CD4-positive, alpha-beta memory T cell (primary cell): ENCODE data around the gene KDM4C. TPM values are rescaled to one million over a fixed set of nuclear protein-coding genes. Genes with fewer than 3 reads are reported as not detected.
A peak's percentile ranks its signal among the peaks of the same experiment; 100 is the strongest.
"Not testable (repeated sequence)": the region's sequence is repeated elsewhere in the genome, so short reads cannot be mapped to it uniquely, and the experiment has no call there.

Experiments
- CTCF ChIA-PET: fragments of 350-600 bp; sonication (Branson Sonifier 250); formaldehyde crosslinking; loops from one replicate; lab custom pipeline; 2021; ENCODE audit warnings: inconsistent platforms; ENCODE audit not compliant: partially characterized antibody; lab: Charles Lee
- POLR2A ChIA-PET: fragments of 350-600 bp; sonication (Branson Sonifier 250); formaldehyde crosslinking; loops from one replicate; lab custom pipeline; 2021; ENCODE audit not compliant: partially characterized antibody; lab: Charles Lee
- DNase-seq, 5 donors: peaks; one replicate each; pipeline versions ENCODE4 v3.0.0 to v3.0.0-alpha.2; 2020 to 2022; ENCODE audit warnings: mixed read lengths in 1 of 5
- H3K27ac ChIP-seq: one replicate; pipeline ENCODE4 v1.7.0; 2013; ENCODE audit warnings: low read depth, low read length
- H3K27me3 ChIP-seq: 2 replicates; pipeline ENCODE4 v1.7.0; 2013; ENCODE audit warnings: mild to moderate bottlenecking, low read length, moderate library complexity; ENCODE audit not compliant: insufficient read depth
- H3K36me3 ChIP-seq: 2 replicates; pipeline ENCODE4 v1.7.0; 2013; ENCODE audit warnings: mild to moderate bottlenecking, low read length, moderate library complexity; ENCODE audit not compliant: insufficient read depth
- H3K4me1 ChIP-seq: 2 replicates; pipeline ENCODE4 v1.7.0; 2013; ENCODE audit warnings: mild to moderate bottlenecking, low read length, moderate library complexity; ENCODE audit not compliant: insufficient read depth
- H3K4me3 ChIP-seq, 2 donors: one replicate each; pipeline ENCODE4 v1.7.0; 2013; ENCODE audit warnings: low read length in 2 of 2, mild to moderate bottlenecking in 1 of 2
- H3K9me3 ChIP-seq, 2 donors: one replicate each; pipeline ENCODE4 v1.7.0; 2013; ENCODE audit warnings: low read length in 2 of 2, control low read depth in 1 of 2; ENCODE audit not compliant: control insufficient read depth in 1 of 2
- H3K27ac Mint-ChIP-seq, 7 donors: one replicate each; pipeline ENCODE4 v1.8.0; 2020 to 2021; ENCODE audit warnings: mixed read lengths in 7 of 7, mild to moderate bottlenecking in 6 of 7, inconsistent platforms in 3 of 7, moderate library complexity in 3 of 7
- H3K27me3 Mint-ChIP-seq, 2 donors: one replicate each; pipeline ENCODE4 v1.8.0; 2020 to 2021; ENCODE audit warnings: mixed read lengths in 2 of 2
- H3K36me3 Mint-ChIP-seq, 2 donors: one replicate each; pipeline ENCODE4 v1.8.0; 2020 to 2021; ENCODE audit warnings: mixed read lengths in 2 of 2, inconsistent platforms in 1 of 2, mild to moderate bottlenecking in 1 of 2
- H3K4me1 Mint-ChIP-seq, 4 donors: one replicate each; pipeline ENCODE4 v1.8.0; 2020 to 2021; ENCODE audit warnings: mixed read lengths in 4 of 4, mild to moderate bottlenecking in 1 of 4
- H3K4me3 Mint-ChIP-seq, 8 donors: one replicate each; pipeline ENCODE4 v1.8.0; 2020 to 2021; ENCODE audit warnings: mixed read lengths in 8 of 8, mild to moderate bottlenecking in 7 of 8, moderate library complexity in 6 of 8, inconsistent platforms in 3 of 8
- H3K9me3 Mint-ChIP-seq, 8 donors: one replicate each; pipeline ENCODE4 v1.8.0; 2020 to 2021; ENCODE audit warnings: mixed read lengths in 8 of 8, mild to moderate bottlenecking in 5 of 8, inconsistent platforms in 3 of 8, moderate library complexity in 1 of 8
- intact Hi-C: fragments of 100-400 bp; cut with micrococcal nuclease; formaldehyde crosslinking; loops from one replicate; pipeline ENCODE4 v1.15.1; 2023
- polyA plus RNA-seq, 2 donors: library from polyadenylated mRNA; unstranded; fragments of 300-500 nt; fragmentation: Illumina TruSeq; gene quantifications; one replicate each; pipeline ENCODE4 v1.2.3, GENCODE V29; 2021
- total RNA-seq, 2 experiments: library from RNA; stranded (reverse); gene quantifications; one replicate each; pipeline ENCODE4 v1.2.3, GENCODE V29; 2021

Gene KDM4C
- total RNA-seq (10 to 100 TPM; 80.5 to 90.7 TPM), polyA plus RNA-seq (10 to 100 TPM; 36.3 to 37.1 TPM)

DNA sequence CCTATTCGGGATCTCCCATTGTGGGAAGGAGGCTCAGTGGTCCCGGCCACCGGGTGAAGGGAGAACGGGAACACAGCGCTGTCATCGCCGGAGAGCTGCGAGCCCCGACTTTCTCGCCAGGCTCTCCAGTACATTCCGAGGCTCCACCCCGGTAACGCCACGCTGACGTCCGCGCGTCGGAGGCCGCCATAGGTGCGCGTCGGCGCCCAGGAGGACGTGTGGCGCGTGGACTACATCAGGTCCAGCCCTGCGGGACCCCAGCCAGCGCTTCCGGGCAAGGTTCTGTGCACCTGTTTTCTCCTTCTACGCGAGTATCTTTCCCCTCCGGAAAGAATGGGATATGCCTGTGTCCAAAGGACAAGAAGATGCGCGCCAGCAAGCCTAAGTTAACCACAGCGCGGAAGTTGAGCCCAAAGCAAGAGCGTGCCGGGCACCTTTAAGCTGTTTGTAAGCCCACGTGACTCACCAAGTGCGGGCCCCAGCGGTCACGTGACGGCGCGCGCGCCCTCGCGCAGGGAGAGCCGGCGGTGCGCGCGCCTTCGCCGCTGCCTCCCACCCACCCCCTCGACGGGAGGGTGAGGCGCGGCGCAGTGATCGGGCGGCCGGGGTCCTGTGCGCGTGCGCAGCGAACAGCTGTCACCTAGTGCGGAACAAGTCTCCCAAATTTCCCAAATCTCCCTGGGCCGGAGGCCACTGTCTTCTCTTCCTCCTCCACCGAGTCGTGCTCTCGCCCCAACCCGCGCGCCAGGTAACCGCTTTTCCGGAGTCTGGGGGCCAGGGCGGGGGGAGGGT lies at the start of gene KDM4C:
Gene KDM4C, plus strand, starts transcription at position 518 of the 792 bp plus-strand sequence. CDS start 35,016 bp downstream, outside the sequence.
- Histone ChIP-seq H3K36me3 (no peaks in the 10 kb centered on the region), H3K27me3 (no peaks in the 10 kb centered on the region), H3K27ac (peak within 1 kb of the TSS; percentile 92), H3K9me3 (no peaks in the 10 kb centered on the region), H3K4me3 (peak within 1 kb of the TSS; percentile 66 to 82), H3K4me1 (peaks cover 22% of the 10 kb centered on the region)
- H3K4me1 Mint-ChIP-seq, result peaks cover 21 to 51% (median 31%) of the 10 kb centered on the region in 4 donors
- H3K9me3 Mint-ChIP-seq, result no peaks in the 10 kb centered on the region
- no peaks in the 10 kb centered on the region for H3K27me3 Mint-ChIP-seq
- DNase-seq, result peak; percentile 94 to 96 (median 94)
- ChIA-PET POLR2A (interaction anchor here (0.6 to 4.8 kb wide), 38 partner anchors 9 to 1965 kb away, joined by 3 to 112 read pairs (median 4); partner anchors contain the start of genes DMAC1, PLGRKT, RANBP6 and RCL1), CTCF (interaction anchor here (0.5 to 1.0 kb wide), 3 partner anchors 76 to 477 kb away, joined by 3 to 5 read pairs (median 3); no protein-coding TSS in a partner anchor)
- peaks cover 0 to 18% of the 10 kb centered on the region in 2 donors for H3K36me3 Mint-ChIP-seq
- H3K27ac Mint-ChIP-seq, result peak within 1 kb of the TSS; percentile 97 to 100 (median 100)
- peak within 1 kb of the TSS; percentile 95 to 99 (median 98) for H3K4me3 Mint-ChIP-seq
- intact Hi-C loops, result loop anchor here (1.0 to 10.0 kb wide), 9 partner anchors 41 to 1217 kb away; partner anchors contain the start of genes RIC1 and UHRF2

DNA sequence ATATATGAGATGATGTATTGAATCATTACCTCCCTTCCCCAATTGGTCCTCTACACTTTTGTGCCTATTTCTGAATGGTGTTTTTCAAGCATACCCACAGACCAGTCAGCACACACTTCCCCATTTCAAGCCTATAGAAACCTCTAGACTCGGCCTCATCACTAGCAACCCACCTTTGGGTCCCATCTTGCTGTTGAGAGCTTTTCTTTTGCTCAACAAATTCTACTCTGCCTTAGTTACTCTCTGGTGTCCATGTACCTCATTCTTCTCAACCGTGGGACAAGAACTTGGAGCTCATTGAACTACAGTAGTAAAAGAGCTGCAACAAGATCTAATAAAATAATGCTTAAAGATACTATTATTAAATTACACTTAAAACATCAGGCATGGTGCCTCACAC lies 49.0 kb upstream of the KDM4C start:
- peaks cover 2 to 10% (median 6%) of the 10 kb centered on the region in 4 donors for H3K4me1 Mint-ChIP-seq
- no peaks in the 10 kb centered on the region for H3K9me3 ChIP-seq
- H3K36me3 Mint-ChIP-seq, result peaks cover 0 to 3% of the 10 kb centered on the region in 2 donors
- H3K36me3 ChIP-seq, result no peaks in the 10 kb centered on the region
- POLR2A ChIA-PET, result interaction anchor here (1.4 kb wide), 1 partner anchor 49 kb away, joined by 5 read pairs; the partner anchor contains the start of gene KDM4C
- H3K27me3 Mint-ChIP-seq, result no peaks in the 10 kb centered on the region
- H3K4me1 ChIP-seq, result peaks cover 5% of the 10 kb centered on the region
- DNase-seq, result no peak
- peak overlapping the region in 1 of 8 donors; percentile 22 for H3K4me3 Mint-ChIP-seq
- CTCF ChIA-PET, result interaction anchor here (0.9 to 1.2 kb wide), 2 partner anchors 23 to 31 kb away, joined by 3 read pairs; no protein-coding TSS in a partner anchor
- H3K27ac ChIP-seq, result no peak overlapping the region
- intact Hi-C loops, result no loop called here
- no peaks in the 10 kb centered on the region for H3K27me3 ChIP-seq
- peak overlapping the region in 1 of 7 donors; percentile 14 for H3K27ac Mint-ChIP-seq
- peaks cover 0 to 3% (median 0%) of the 10 kb centered on the region in 8 donors for H3K9me3 Mint-ChIP-seq
- H3K4me3 ChIP-seq, result no peak overlapping the region

GRCh38 chr9:6711403-6711802 lies 46.4 kb upstream of the KDM4C start:
- no peak overlapping the region for H3K27ac ChIP-seq

DNA sequence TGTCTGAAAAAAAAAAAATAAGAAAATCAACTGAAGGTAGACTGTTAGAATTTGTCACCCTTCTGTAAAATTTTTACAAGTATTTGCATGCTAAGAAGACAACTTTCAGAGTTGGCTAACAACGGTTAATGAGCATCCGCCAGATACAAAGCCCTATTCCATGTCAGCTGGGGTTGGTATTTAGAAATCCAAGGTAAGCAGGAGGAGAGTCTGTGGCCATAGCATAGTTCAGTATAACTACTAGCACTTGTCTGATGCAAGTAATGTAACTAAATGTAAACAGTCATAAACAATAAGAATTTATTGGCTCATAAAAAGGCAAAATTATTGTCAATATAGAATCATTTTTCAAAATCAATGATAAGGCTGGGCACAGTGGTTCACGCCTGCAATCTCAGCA lies 45.7 kb upstream of the KDM4C start:
- H3K27ac Mint-ChIP-seq, result no peak overlapping the region
- H3K4me3 ChIP-seq, result no peak overlapping the region
- intact Hi-C loops, result no loop called here
- H3K27me3 Mint-ChIP-seq, result no peaks in the 10 kb centered on the region
- no peak overlapping the region for H3K4me3 Mint-ChIP-seq
- no peaks in the 10 kb centered on the region for H3K27me3 ChIP-seq
- H3K27ac ChIP-seq, result no peak overlapping the region
- H3K9me3 ChIP-seq, result no peaks in the 10 kb centered on the region
- H3K4me1 ChIP-seq, result peaks cover 12% of the 10 kb centered on the region
- DNase-seq, result no peak
- peaks cover 0 to 3% (median 0%) of the 10 kb centered on the region in 8 donors for H3K9me3 Mint-ChIP-seq
- ChIA-PET CTCF (interaction anchor here (0.6 kb wide), 1 partner anchor 23 kb away, joined by 3 read pairs; no protein-coding TSS in a partner anchor), POLR2A (no interaction called here)
- H3K4me1 Mint-ChIP-seq, result peaks cover 4 to 10% (median 6%) of the 10 kb centered on the region in 4 donors
- H3K36me3 ChIP-seq, result no peaks in the 10 kb centered on the region
- peaks cover 0 to 2% of the 10 kb centered on the region in 2 donors for H3K36me3 Mint-ChIP-seq

More at GRCh38 chr9:6711403-6711802, 46.4 kb upstream of the KDM4C start:
- CTCF ChIA-PET, result no interaction called here
- no peak for DNase-seq
- intact Hi-C loops, result loop anchor here (1.0 kb wide), 1 partner anchor 11 kb away; no protein-coding TSS in a partner anchor
- Histone ChIP-seq H3K4me3 (no peak overlapping the region), H3K9me3 (no peaks in the 10 kb centered on the region), H3K27me3 (no peaks in the 10 kb centered on the region), H3K4me1 (peaks cover 5% of the 10 kb centered on the region), H3K36me3 (no peaks in the 10 kb centered on the region)
- H3K4me1 Mint-ChIP-seq, result peaks cover 2 to 7% (median 3%) of the 10 kb centered on the region in 4 donors
- H3K9me3 Mint-ChIP-seq, result peaks cover 0 to 3% (median 0%) of the 10 kb centered on the region in 8 donors
- POLR2A ChIA-PET, result no interaction called here
- peaks cover 0 to 2% of the 10 kb centered on the region in 2 donors for H3K36me3 Mint-ChIP-seq
- peak overlapping the region in 1 of 7 donors; percentile 20 for H3K27ac Mint-ChIP-seq
- no peaks in the 10 kb centered on the region for H3K27me3 Mint-ChIP-seq
- H3K4me3 Mint-ChIP-seq, result no peak overlapping the region

DNA sequence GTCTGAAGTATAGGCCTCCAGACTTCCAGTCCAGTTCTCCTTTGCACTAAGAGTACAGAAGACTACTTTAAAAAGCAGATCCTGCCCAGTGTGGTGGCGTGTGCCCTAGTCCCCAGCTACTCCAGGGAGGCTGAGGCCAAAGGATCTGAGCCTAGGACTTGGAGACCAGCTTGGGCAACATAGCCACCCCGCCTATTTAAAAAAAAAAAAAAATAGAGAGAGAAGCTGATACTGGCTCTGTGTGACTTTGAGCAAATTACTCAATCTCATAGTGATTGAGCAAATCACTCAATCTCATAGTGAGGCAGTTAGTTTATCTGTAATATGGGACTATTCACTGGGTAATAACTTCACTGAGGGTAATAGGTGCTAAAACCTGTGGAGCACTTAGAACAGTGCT lies 43.6 kb upstream of the KDM4C start:
- no peaks in the 10 kb centered on the region for H3K36me3 ChIP-seq
- peak overlapping the region in 1 of 8 donors; percentile 26 for H3K4me3 Mint-ChIP-seq
- POLR2A ChIA-PET, result no interaction called here

DNA sequence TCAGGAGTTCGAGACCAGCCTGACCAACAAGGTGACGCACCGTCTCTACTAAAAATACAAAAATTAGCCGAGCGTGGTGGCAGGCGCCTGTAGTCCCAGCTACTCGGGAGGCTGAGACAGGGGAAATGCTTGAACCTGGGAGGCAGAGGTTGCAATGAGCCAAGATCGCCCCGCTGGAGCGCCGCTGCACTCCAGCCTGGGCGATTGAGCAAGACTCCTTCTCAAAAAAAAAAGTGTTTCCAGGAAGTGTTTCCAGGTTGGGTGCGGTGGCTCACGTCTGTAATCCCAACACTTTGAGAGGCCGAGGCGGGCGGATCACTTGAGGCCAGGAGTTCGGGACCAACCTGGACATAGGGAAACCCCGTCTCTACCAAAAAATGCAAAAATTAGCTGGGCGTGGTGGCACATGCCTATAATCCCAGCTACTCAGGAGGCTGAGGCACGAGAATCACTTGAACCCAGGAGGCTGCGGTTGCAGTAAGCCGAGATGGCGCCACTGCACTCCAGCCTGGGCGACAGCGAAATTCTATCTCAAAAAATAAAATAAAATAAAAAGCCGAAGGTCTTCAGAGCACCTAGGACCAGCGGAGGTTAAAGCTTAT lies 42.5 kb upstream of the KDM4C start:
- Mint-ChIP-seq H3K27ac (peak overlapping the region in 3 of 7 donors; percentile 42 to 86 (median 84)), H3K4me1 (peaks cover 4 to 10% (median 6%) of the 10 kb centered on the region in 4 donors), H3K4me3 (peak overlapping the region; percentile 85 to 94 (median 88))
- H3K27me3 ChIP-seq, H3K27ac ChIP-seq, H3K36me3 ChIP-seq, H3K9me3 ChIP-seq, intact Hi-C loops, DNase-seq, H3K27me3 Mint-ChIP-seq, H3K9me3 Mint-ChIP-seq, H3K36me3 Mint-ChIP-seq: not testable (repeated sequence)
- Histone ChIP-seq H3K4me1 (peaks cover 12% of the 10 kb centered on the region), H3K4me3 (peak overlapping the region in 1 of 2 donors; percentile 57)
- ChIA-PET CTCF (interaction anchor here (1.0 to 1.4 kb wide), 2 partner anchors 12 to 33 kb away, joined by 3 to 4 read pairs; no protein-coding TSS in a partner anchor), POLR2A (interaction anchor here (0.5 to 2.3 kb wide), 6 partner anchors 10 to 302 kb away, joined by 3 to 86 read pairs (median 20); partner anchors contain the start of genes KDM4C and UHRF2)

More for the DNA sequence above, 43.6 kb upstream of the KDM4C start:
- Histone ChIP-seq H3K4me1 (peaks cover 12% of the 10 kb centered on the region), H3K9me3 (no peaks in the 10 kb centered on the region), H3K27me3 (no peaks in the 10 kb centered on the region), H3K4me3 (no peak overlapping the region), H3K27ac (no peak overlapping the region)
- CTCF ChIA-PET, result no interaction called here
- peaks cover 4 to 10% (median 6%) of the 10 kb centered on the region in 4 donors for H3K4me1 Mint-ChIP-seq
- peaks cover 0 to 2% of the 10 kb centered on the region in 2 donors for H3K36me3 Mint-ChIP-seq
- peaks cover 0 to 2% (median 0%) of the 10 kb centered on the region in 8 donors for H3K9me3 Mint-ChIP-seq
- DNase-seq, result no peak
- no peak overlapping the region for H3K27ac Mint-ChIP-seq
- intact Hi-C loops, result no loop called here
- no peaks in the 10 kb centered on the region for H3K27me3 Mint-ChIP-seq
